D721Med (cell line): ENCODE results near the gene RABGGTB.
"Not testable (repeated sequence)": the region's sequence is repeated elsewhere in the genome, so short reads cannot be mapped to it uniquely, and the experiment has no call there.

ENCODE experiments used
- DNase-seq: peaks from one replicate; pipeline ENCODE4 v3.0.0; 2011; ENCODE audit warnings: low spot score; ENCODE audit not compliant: insufficient read length
- FAIRE-seq: peaks from 2 replicates; lab custom pipeline; 2011; peaks lifted over from hg19 to GRCh38; lab: Jason Lieb, UNC
- TF ChIP-seq, protein P1 (sequence below): IDR thresholded peaks from 2 replicates; pipeline ENCODE4 v1.5.1; 2012; ENCODE audit warnings: mild to moderate bottlenecking, control low read depth; ENCODE audit not compliant: insufficient read depth; ENCODE audit errors: missing control alignments

Gene RABGGTB

DNA sequence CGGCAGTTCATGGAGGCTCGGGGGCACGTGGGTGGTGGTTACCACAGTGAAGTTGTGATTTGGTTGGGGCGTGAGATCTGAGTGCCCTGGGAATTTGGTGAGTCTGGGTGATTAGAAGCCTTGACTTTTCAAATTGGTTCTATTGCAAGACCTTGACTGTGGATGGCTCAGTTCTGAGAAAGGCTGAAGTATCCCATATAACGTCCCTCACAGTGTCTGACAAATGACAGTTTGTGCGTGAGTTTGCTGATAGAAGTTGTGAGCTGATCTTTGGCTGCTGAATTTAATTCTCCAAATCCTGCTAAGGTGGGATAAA lies 11.2 kb downstream of the RABGGTB start:
- TF ChIP-seq, protein P1, sequence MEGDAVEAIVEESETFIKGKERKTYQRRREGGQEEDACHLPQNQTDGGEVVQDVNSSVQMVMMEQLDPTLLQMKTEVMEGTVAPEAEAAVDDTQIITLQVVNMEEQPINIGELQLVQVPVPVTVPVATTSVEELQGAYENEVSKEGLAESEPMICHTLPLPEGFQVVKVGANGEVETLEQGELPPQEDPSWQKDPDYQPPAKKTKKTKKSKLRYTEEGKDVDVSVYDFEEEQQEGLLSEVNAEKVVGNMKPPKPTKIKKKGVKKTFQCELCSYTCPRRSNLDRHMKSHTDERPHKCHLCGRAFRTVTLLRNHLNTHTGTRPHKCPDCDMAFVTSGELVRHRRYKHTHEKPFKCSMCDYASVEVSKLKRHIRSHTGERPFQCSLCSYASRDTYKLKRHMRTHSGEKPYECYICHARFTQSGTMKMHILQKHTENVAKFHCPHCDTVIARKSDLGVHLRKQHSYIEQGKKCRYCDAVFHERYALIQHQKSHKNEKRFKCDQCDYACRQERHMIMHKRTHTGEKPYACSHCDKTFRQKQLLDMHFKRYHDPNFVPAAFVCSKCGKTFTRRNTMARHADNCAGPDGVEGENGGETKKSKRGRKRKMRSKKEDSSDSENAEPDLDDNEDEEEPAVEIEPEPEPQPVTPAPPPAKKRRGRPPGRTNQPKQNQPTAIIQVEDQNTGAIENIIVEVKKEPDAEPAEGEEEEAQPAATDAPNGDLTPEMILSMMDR, result no peak
- no peak for DNase-seq

DNA sequence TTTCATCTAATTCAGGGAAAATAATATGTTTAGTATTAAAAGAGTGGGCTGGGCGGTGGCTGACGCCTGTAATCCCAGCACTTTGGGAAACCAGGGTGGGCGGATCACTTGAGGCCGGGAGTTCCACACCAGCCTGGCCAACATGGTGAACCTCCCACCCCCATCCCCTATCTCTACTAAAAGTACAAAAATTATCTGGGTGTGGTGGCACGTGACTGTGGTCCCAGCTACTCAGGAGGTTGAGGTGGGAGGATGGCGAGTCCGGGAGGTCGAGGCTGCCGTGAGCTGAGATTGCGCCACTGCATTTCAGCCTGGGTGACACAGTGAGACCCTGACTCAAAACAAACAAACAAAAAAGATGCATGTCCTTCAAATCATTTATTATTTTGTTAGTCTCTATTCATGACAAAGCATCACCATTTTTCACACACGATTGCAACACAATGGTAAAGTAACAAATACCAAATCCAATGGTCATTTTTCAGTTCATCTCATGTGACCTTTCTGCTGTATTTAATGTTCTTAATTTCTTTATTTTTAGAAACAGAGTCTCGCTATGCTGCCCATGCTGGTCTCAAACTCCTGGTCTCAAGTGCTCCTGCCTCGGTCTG lies 11.7 kb downstream of the RABGGTB start:
- TF ChIP-seq, protein P1, result no peak
- DNase-seq, result no peak
- FAIRE-seq, result no peak

More for the DNA sequence above, 11.2 kb downstream of the RABGGTB start:
- no peak for FAIRE-seq

DNA sequence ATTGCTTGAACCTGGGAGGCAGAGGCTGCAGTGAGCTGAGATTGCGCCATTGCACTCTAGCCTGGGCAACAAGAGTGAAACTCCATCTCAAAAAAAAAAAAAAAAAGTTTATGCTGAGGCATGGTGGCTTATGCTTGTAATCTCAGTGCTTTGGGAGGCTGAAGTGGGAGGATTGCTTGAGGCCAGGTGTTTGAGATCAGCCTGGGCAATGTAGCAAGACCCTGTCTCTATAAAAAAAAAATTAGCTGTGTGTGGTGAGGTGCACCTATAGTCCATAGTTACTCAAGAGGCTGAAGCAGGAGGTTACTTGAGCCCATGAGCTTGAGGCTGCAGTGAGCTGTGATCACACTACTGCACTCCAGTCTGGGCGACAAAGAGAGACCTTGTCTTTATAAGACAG lies 15.4 kb downstream of the RABGGTB start:
- FAIRE-seq, DNase-seq: not testable (repeated sequence)

DNA sequence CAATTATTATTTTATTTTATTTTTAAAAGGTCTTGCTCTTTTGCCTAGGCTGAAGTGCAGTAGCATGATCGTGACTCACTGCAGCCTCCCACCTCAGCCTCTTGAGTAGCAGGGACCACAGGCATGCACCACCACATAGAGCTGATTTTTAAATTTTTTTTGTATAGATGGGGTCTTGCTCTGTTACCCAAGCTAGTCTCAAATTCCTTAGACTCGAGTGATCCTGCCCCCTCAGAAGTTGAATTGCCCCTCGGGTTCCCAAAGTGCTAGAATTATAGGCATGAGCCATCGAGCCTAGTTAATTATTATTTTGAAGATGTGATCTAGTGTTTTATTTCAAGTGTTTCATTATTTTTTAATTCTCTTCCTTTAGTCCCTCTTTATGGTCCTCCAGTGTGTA lies 22.9 kb downstream of the RABGGTB start:
- TF ChIP-seq, protein P1, result no peak
- no peak for DNase-seq
- FAIRE-seq, result no peak

DNA sequence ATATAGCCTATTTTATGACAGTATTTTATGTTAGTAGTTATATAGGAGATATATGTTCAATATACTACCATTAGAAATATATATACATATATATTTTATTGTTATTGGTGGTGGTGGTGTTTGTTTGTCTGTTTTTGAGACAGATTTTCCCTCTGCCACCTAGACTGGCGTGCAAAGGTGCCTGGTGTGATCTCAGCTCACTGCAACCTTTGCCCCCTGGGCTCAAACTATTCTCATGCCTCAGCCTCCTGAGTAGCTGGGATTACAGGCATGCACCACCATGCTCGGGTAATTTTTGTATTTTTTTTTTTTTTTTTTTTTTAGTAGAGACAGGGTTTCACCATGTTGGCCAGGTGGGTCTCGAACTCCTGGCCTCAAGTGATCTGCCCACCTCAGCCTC lies 24.1 kb downstream of the RABGGTB start:
- not testable (repeated sequence) for DNase-seq

DNA sequence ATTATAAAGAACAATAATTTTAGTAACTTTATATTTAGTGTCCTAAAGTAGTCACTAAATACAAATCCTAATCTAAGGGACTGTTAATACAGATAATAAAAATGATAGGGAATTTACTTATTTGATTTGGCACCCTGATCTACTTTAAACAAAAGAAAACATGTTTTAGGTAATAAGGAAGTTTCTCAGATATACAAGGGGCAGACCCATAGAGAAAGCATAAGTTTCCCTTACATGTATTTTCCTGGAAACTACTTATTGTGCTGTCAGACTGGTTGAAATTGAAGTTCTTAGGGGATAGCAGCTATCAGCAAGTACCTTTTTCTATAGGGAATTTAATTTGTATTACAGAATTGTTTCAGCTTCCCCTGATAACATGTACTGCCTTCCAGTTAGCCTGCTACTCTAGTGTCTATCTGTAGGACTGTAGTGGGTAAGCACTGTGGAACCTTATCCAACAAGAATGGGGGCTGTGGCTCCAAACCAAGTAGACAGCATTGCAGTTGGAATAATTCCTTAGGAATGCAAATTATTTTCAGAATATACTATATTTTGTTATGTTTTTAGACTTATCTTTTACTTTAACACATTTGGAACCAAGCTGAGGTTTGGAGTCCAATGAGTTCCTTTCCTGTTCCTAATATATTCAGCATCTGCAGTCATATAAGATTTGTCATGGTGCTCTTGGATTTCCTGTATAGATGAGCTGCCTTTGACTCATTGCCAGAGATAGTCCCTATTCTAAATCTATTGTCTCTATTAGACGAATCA lies 25.3 kb downstream of the RABGGTB start:
- no peak for DNase-seq
- TF ChIP-seq, protein P1, result no peak
- no peak for FAIRE-seq

More for the DNA sequence above, 24.1 kb downstream of the RABGGTB start:
- FAIRE-seq, result not testable (repeated sequence)

DNA sequence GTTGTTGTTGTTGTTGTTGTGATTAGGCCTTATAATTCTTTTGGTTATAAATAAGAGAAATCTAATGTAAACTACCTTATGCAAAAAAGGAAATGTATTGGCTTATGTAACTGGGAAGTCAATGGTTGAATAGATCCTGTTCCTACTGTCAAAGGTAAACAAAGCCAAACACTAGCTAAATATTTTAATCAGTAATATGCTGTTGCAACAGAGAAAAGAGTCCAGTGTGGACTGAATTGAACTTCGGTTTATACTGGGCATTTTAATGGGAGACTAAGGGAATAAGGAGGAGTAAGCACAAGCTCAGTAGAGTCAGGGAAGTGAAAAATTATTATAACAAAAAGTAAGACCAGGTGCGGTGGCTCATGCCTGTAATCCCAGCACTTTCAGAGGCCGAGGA lies 26.0 kb downstream of the RABGGTB start:
- FAIRE-seq (no peak), DNase-seq (no peak)
- TF ChIP-seq, protein P1, result no peak

DNA sequence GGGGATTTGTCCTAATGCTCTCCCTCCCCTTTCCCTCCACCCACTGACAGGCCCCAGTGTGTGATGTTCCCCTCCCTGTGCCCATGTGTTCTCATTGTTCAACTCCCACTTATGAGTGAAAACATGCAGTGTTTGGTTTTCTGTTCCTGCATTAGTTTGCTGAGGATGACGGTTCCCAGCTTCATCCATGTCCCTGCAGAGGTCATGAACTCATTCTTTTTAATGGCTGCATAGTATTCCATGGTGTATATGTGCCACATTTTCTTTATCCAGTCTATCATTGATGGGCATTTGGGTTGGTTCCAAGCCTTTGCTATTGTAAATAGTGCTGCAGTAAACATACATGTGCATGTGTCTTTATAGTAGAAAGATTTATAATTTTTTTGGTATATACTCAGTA lies 37.5 kb downstream of the RABGGTB start:
- FAIRE-seq, DNase-seq: not testable (repeated sequence)
